Esophagus muscularis mucosa (tissue), 3 donors: ENCODE data around the gene CSF2RB.

Experiments used
- CTCF ChIP-seq, 3 experiments: fragments of 200-600 bp in 2 of 3; fragments of 450-650 bp in 1 of 3; sonication (generic) in 2 of 3; IDR thresholded peaks; one replicate each; pipeline ENCODE4 v1.5.1; 2017 to 2019; ENCODE audit warnings: antibody characterized with exemption in 3 of 3, mild to moderate bottlenecking in 2 of 3, moderate library complexity in 1 of 3
- POLR2AphosphoS5 ChIP-seq, 2 donors: sonication (generic); formaldehyde crosslinking; IDR thresholded peaks; one replicate each; pipeline ENCODE4 v1.6.1; 2017; ENCODE audit warnings: antibody characterized with exemption in 2 of 2

GRCh38 chr22:36904260-36904880 lies 9.1 kb upstream of the CSF2RB start:
- TF ChIP-seq CTCF (IDR thresholded peaks at IDR 0.05): no peak
- TF ChIP-seq POLR2AphosphoS5 (IDR thresholded peaks at IDR 0.05): no peak
